ENCODE data around the gene ALAS1.
"Not testable (repeated sequence)": the region's sequence is repeated elsewhere in the genome, so short reads cannot be mapped to it uniquely, and the experiment has no call there.

ALAS1 gene

GRCh38 chr3:52197842-52198625 lies at the start of gene ALAS1:
TSS of gene ALAS1 (plus strand) at chr3:52198160. CDS start at chr3:52199242, 1,082 bp downstream.
- peak; percentile 96 for DNase-seq

GRCh38 chr3:52149021-52149420 lies 48.9 kb upstream of the ALAS1 start:
- no peak for DNase-seq

- no peak for DNase-seq
Measured at GRCh38 chr3:52149726-52150125, 48.2 kb upstream of the ALAS1 start.

- no peak for DNase-seq
Measured at GRCh38 chr3:52150357-52150756, 47.6 kb upstream of the ALAS1 start.

GRCh38 chr3:52150860-52151259 lies 47.1 kb upstream of the ALAS1 start:
- no peak for DNase-seq

GRCh38 chr3:52151991-52152390 lies 46.0 kb upstream of the ALAS1 start:
- DNase-seq = not testable (repeated sequence)

- DNase-seq = no peak
Measured at GRCh38 chr3:52153389-52154096, 44.4 kb upstream of the ALAS1 start.

- peak; percentile 89 for DNase-seq
Measured at GRCh38 chr3:52154135-52155094, 43.5 kb upstream of the ALAS1 start, which contains the start of gene POC1A. TSS of gene POC1A (minus strand) at chr3:52154423. CDS start at chr3:52154372, 51 bp downstream.

- DNase-seq = no peak
Measured at GRCh38 chr3:52155912-52156311, 42.0 kb upstream of the ALAS1 start.

GRCh38 chr3:52159503-52159902 lies 38.5 kb upstream of the ALAS1 start:
- no peak for DNase-seq

- DNase-seq = no peak
Measured at GRCh38 chr3:52162250-52162872, 35.6 kb upstream of the ALAS1 start.

GRCh38 chr3:52167240-52167639 lies 30.7 kb upstream of the ALAS1 start:
- DNase-seq = no peak

- not testable (repeated sequence) for DNase-seq
Measured at GRCh38 chr3:52170217-52170616, 27.7 kb upstream of the ALAS1 start.

- DNase-seq = no peak
Measured at GRCh38 chr3:52171514-52172261, 26.3 kb upstream of the ALAS1 start.

- DNase-seq = no peak
Measured at GRCh38 chr3:52172262-52172757, 25.6 kb upstream of the ALAS1 start.

- DNase-seq = no peak
Measured at GRCh38 chr3:52173101-52173500, 24.9 kb upstream of the ALAS1 start.

GRCh38 chr3:52174896-52175295 lies 23.1 kb upstream of the ALAS1 start:
- DNase-seq = no peak

GRCh38 chr3:52175416-52176179 lies 22.4 kb upstream of the ALAS1 start:
- DNase-seq = no peak

GRCh38 chr3:52176180-52176752 lies 21.7 kb upstream of the ALAS1 start:
- DNase-seq = no peak

Measured in CD4-positive, alpha-beta T cell treated with Interleukin-17A for 4 hours (primary cell).